Gastrocnemius medialis (tissue), 4 donors: ENCODE data around the gene PSD.

ENCODE experiments used
- POLR2A ChIP-seq, 2 donors: fragments of 450-650 bp; IDR thresholded peaks; one replicate each; pipeline ENCODE4 v1.6.1; 2017; ENCODE audit warnings: antibody characterized with exemption in 2 of 2, mild to moderate bottlenecking in 2 of 2, moderate library complexity in 2 of 2
- TF ChIP-seq, protein P1 (sequence below), 5 experiments: fragments of 450-650 bp in 3 of 5; fragments of 200-600 bp in 2 of 5; sonication (generic) in 2 of 5; IDR thresholded peaks in 4 of 5; conservative IDR thresholded peaks in 1 of 5; 1 replicate in 4 of 5; 2 replicates in 1 of 5; pipeline ENCODE4 v1.5.1; 2016 to 2019; ENCODE audit warnings: antibody characterized with exemption in 5 of 5, mild to moderate bottlenecking in 3 of 5, moderate library complexity in 3 of 5

DNA sequence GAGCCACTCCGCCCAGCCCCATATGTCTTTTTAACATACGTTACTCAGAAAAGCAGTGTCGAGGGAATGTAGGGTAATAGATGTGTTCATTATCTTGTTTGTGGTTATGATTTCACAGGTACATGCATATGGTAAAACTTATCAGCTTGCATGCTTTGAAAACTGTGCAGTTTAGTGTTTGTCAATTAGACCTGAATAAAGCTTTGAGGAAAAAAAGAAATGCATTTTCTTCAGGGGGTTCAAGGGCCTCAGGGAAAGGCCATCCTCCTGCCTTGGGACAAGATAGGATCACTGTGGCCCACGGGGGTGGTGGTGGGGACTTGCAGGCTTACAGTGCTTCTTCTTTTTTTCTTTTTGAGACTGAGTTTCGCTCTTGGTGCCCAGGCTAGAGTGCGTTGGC lies 48.7 kb upstream of the PSD start:
- TF ChIP-seq, protein P1, sequence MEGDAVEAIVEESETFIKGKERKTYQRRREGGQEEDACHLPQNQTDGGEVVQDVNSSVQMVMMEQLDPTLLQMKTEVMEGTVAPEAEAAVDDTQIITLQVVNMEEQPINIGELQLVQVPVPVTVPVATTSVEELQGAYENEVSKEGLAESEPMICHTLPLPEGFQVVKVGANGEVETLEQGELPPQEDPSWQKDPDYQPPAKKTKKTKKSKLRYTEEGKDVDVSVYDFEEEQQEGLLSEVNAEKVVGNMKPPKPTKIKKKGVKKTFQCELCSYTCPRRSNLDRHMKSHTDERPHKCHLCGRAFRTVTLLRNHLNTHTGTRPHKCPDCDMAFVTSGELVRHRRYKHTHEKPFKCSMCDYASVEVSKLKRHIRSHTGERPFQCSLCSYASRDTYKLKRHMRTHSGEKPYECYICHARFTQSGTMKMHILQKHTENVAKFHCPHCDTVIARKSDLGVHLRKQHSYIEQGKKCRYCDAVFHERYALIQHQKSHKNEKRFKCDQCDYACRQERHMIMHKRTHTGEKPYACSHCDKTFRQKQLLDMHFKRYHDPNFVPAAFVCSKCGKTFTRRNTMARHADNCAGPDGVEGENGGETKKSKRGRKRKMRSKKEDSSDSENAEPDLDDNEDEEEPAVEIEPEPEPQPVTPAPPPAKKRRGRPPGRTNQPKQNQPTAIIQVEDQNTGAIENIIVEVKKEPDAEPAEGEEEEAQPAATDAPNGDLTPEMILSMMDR (IDR thresholded peaks at IDR 0.05 in 4 of 5, conservative IDR thresholded peaks at IDR 0.05 in 1 of 5), result no peak
- TF ChIP-seq POLR2A (IDR thresholded peaks at IDR 0.05), result no peak
